ENCODE results near the gene RAB11FIP3. TPM values are rescaled to one million over a fixed set of nuclear protein-coding genes. Genes with fewer than 3 reads are reported as not detected.

The RAB11FIP3 gene
- polyA plus RNA-seq, 1 experiment = 13.3 TPM

- POLR2A ChIA-PET = no interaction called here
- TF ChIP-seq CTCF (IDR thresholded peaks at IDR 0.05; ENCODE audit: insufficient read depth, low read depth, low read length) = peak; percentile 51
- Histone ChIP-seq H3K4me3 (ENCODE audit: low read depth, low read length) (no peak overlapping the region; the same call in 1 of the 2 replicates), H3K36me3 (ENCODE audit: control insufficient read depth, insufficient read depth, low read length) (peaks cover 10% of the 10 kb centered on the region), H3K27me3 (ENCODE audit: control insufficient read depth, insufficient read depth, low read length) (no peaks in the 10 kb centered on the region)
- DNase-seq (ENCODE audit: low read depth) = no peak
- CTCF ChIA-PET = interaction anchor here (0.6 to 1.6 kb wide), 6 partner anchors 9 to 306 kb away, joined by 3 read pairs; partner anchors contain the start of gene MRPL28
Observed at GRCh38 chr16:397736-398332, 27.6 kb upstream of the RAB11FIP3 start.

GRCh38 chr16:398561-399339, 26.7 kb upstream of the RAB11FIP3 start:
- no peak for DNase-seq (ENCODE audit: low read depth)

GRCh38 chr16:399340-400019, 26.0 kb upstream of the RAB11FIP3 start:
- Histone ChIP-seq H3K4me3 (ENCODE audit: low read depth, low read length) (no peak overlapping the region), H3K36me3 (ENCODE audit: control insufficient read depth, insufficient read depth, low read length) (peaks cover 10% of the 10 kb centered on the region), H3K27me3 (ENCODE audit: control insufficient read depth, insufficient read depth, low read length) (no peaks in the 10 kb centered on the region)
- POLR2A ChIA-PET = no interaction called here
- no peak for TF ChIP-seq CTCF (IDR thresholded peaks at IDR 0.05; ENCODE audit: insufficient read depth, low read depth, low read length)
- no peak for DNase-seq (ENCODE audit: low read depth)
- CTCF ChIA-PET = interaction anchor here (1.5 kb wide), 1 partner anchor 10 kb away, joined by 3 read pairs; no protein-coding TSS in a partner anchor

More at GRCh38 chr16:398561-399339, 26.7 kb upstream of the RAB11FIP3 start:
- TF ChIP-seq CTCF (IDR thresholded peaks at IDR 0.05; ENCODE audit: insufficient read depth, low read depth, low read length) = no peak
- peaks cover 10% of the 10 kb centered on the region for H3K36me3 ChIP-seq (ENCODE audit: control insufficient read depth, insufficient read depth, low read length)
- ChIA-PET POLR2A (no interaction called here), CTCF (interaction anchor here (0.6 to 1.6 kb wide), 7 partner anchors 8 to 305 kb away, joined by 3 read pairs; partner anchors contain the start of gene MRPL28)
- H3K27me3 ChIP-seq (ENCODE audit: control insufficient read depth, insufficient read depth, low read length) = no peaks in the 10 kb centered on the region
- H3K4me3 ChIP-seq (ENCODE audit: low read depth, low read length) = no peak overlapping the region

- ChIA-PET CTCF (interaction anchor here (0.6 to 1.5 kb wide), 4 partner anchors 8 to 209 kb away, joined by 3 to 4 read pairs (median 3); no protein-coding TSS in a partner anchor), POLR2A (interaction anchor here (0.6 kb wide), 1 partner anchor 70 kb away, joined by 4 read pairs; no protein-coding TSS in a partner anchor)
- no peak for DNase-seq (ENCODE audit: low read depth)
- TF ChIP-seq CTCF (IDR thresholded peaks at IDR 0.05; ENCODE audit: insufficient read depth, low read depth, low read length) = no peak
- Histone ChIP-seq H3K4me3 (ENCODE audit: low read depth, low read length) (no peak overlapping the region), H3K36me3 (ENCODE audit: control insufficient read depth, insufficient read depth, low read length) (peaks cover 10% of the 10 kb centered on the region), H3K27me3 (ENCODE audit: control insufficient read depth, insufficient read depth, low read length) (no peaks in the 10 kb centered on the region)
Observed at GRCh38 chr16:400061-400591, 25.3 kb upstream of the RAB11FIP3 start.
